GM18867 (cell line): Measurements from ENCODE around the gene CNTROB.

Experiments
- ATAC-seq: cut with Tn5 transposase; IDR thresholded peaks from one replicate; pipeline ENCODE4 v1.9.1; 2021; ENCODE audit warnings: mild to moderate bottlenecking, moderate library complexity; ENCODE audit not compliant: unreplicated experiment

CNTROB gene

DNA sequence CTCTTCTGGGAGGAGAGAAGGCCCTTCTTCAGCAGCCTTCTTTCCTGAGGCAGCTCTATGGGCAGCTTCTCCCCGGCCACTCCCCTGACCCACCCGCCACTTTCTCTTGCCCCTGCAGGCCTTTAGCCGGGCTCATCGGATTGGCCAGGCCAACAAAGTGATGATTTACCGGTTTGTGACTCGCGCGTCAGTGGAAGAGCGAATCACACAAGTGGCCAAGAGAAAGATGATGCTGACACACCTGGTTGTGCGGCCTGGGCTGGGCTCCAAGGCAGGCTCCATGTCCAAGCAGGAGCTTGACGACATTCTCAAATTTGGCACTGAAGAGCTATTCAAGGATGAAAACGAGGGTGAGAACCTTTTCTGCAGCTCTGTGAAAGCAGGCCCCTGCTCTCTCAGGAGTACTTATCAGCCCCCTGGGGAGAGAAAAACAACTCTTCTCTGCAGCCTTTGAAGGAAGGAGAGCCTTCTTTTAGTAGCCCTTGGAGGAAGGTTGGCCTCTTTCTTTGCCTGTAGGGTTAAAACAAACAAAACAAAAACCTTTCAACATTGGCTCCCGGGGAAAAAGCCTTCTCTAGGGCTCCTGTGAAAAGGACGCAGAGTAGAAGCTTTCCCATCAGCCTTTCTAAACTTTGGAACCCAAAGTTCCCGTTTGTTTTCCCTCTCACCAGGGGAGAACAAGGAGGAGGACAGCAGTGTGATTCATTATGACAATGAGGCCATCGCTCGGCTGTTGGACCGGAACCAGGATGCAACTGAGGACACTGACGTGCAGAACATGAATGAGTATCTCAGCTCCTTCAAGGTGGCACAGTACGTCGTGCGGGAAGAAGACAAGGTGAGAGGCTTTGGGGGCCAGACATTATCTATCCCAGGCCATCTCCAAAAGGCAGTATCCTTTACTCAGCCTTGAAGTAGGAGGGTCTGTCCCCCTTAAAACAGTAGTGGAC, 28.6 kb upstream of the CNTROB start:
- no peak for ATAC-seq

GRCh38 chr17:7909089-7909488, 22.9 kb upstream of the CNTROB start:
- no peak for ATAC-seq

DNA sequence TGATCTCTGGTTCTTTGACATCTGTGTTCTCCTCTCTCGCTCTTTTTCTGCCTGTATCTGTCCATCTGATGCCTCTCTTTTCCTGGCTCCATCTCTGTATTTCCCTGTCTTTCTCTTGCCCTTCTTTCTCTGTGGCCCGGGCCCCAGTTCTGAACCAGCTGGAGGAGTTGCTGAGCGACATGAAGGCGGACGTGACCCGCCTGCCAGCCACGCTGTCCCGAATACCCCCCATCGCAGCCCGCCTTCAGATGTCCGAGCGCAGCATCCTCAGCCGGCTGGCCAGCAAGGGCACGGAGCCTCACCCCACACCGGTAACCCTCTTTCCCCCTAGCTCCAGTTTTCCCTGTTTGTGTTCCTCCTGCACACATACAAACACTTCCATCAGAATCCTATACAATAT, 21.7 kb upstream of the CNTROB start:
- no peak for ATAC-seq

DNA sequence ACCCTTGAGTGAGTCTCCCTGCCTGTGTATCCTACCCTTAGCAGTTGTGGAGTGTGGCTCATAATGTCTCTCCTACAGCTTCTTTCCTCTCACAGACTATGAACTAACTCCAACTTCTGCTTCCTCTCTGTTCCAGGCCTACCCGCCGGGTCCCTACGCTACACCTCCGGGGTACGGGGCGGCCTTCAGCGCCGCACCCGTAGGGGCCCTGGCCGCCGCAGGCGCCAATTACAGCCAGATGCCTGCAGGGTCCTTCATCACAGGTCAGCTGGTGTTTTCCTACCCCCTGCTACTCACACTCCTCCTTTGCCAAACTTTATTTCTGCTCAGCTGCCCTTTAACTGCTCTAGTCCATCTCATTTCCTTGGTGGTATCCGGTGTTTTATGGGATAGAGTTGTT, 21.3 kb upstream of the CNTROB start:
- ATAC-seq, result no peak

- no peak for ATAC-seq
Measured at GRCh38 chr17:7911116-7911515, 20.9 kb upstream of the CNTROB start.

DNA sequence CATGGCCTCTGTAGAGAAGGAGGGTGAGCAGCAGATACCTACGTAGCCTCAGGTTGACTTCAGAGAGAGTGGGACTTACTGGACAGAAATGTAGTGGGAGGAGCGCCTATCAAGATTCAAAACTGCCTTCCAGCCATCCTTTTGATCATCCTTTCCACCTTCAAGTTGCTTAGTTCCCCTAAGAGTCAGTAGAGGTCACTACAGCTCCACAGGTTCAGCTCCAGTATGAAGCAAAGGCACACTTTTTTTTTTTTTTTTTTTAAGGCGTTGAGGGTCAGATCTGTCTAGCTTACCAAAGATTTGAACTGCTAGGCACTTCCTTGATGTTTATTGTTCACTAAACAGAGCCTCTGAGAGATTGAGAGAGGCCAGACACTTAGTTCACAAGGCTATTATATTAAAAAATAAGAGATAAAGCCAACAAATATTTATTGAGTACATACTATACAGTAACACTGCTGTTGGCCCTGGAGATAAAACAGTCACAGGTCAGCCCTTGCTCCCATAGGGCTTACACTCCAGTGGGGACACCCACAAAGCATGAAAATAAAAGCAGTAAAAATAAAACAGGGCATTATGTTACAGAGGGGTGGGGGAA, 19.0 kb upstream of the CNTROB start:
- ATAC-seq, result no peak

DNA sequence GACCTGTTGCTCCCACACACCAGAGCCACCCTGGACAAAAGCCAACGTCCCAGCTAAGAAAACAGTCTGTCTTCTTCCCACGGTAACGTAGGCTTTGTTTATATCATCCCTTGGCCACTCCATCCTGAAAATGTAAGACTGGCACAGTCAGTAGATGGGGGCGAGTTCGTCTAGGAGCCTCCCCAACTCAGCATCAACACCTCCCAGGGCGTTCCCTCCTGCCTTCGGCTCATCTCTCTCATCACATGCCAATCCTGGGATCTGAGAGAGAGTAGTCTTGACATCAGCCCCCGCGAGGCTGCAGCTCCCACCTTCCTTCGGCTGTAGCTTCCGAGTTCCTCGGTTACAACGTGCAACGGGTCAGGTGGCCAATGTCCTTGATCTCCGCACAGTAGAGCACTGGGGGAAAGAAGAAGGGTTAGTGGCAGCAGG, 16.8 kb upstream of the CNTROB start:
- peak; percentile 30 for ATAC-seq

- ATAC-seq, result peak; percentile 69
Measured at GRCh38 chr17:7915611-7916384, 16.2 kb upstream of the CNTROB start, which contains the start of gene RNF227. RNF227 (minus strand) TSS chr17:7916289; CDS start chr17:7916195, 94 bp downstream.

DNA sequence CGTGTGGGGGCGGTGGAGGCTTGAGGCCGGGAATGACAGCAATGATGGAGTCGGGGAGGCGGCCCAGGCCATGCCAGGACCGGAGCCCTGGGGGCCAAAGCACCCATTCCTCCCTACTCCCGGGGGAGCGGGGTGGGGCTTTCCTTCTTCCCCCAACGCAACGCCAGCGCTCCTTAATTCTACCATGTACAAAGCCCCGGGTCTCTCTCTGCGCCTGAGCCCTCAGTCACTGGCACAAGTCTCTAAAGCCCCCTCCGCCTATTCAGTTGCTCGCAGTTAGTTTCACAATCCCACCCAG, 15.7 kb upstream of the CNTROB start:
- ATAC-seq, result no peak

DNA sequence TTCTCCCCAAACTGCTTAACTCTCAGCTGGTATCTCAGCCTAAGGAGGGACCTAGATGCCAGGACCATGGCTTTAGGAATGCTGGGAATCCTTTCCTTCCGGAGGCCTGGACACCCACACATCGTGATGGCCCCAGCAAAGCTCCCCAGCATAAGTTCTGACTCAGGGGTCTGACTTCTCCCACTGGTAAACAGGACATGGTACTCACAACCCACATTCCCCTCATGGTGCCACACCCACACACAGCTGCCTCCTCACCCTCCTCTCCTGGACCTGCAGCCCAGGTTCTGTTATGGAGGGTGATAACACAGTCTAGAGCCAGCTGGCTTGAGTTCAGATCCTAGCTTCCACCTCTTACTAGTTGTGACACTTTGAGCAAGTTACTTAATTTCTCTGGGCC, 15.2 kb upstream of the CNTROB start:
- no peak for ATAC-seq

DNA sequence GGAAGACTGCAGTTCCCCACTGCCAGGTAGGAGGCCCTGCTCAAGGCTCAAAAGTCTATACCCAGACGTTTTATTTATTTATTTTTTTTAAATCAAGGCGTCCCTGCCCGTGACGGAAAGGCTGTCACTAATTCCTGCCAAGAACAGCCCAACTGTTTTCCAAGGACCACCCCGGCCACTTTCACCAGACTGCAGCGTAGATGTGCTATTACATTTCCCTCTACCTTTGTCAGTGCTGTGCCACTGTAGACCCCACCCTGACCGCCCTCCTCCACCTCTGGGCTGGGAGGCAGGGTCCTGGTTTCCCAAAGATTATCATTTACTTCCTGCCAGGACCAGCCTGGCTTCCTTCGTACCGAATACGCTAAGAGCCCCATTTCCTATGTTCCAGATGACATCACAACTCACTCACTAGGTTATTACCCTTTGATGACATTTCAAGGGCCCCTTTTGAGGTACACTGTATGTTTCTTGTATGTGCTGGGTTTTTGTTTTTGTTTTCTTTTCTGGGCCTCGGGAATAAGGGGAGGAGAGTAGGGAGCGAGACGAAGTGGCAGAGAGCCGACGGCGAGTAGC, 9.6 kb upstream of the CNTROB start:
- no peak for ATAC-seq

DNA sequence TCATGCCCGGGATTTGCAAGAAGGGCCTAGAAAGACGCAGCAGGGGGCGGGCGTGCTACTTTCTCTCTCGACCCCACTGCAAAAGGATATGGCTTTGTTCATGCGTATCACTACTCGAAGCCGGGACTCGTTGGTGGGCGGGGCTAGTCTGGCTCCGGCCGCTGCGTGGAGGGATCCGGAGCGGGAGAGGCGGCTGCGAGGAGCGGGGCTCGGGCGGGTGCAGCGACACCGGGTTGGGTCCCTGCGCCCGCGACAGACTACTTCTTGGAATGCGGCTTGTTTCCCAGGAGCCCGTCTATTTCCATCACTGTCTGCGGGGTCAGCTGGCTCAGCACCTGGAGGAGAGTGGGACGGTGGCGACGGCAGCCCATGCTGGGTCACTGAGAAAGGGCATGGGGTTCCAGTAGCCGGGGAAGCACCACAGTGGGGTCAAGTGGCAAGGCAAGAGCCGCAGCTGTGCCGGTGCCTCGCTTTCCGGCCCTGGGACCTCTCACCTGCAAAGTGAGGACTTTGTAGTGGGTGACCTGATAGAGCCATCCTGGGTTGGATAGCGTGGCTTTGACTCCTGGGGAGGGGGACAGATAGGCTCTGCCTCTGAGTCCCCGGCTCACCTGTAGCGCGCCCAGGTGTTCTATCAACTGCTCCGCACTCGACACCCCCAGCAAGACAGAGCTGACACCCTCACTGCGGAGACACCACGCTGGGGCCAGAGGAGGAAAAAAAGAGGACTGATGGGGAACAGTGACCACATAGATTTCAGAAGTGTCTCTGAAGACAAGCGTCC, 9.0 kb upstream of the CNTROB start:
- ATAC-seq, result no peak

DNA sequence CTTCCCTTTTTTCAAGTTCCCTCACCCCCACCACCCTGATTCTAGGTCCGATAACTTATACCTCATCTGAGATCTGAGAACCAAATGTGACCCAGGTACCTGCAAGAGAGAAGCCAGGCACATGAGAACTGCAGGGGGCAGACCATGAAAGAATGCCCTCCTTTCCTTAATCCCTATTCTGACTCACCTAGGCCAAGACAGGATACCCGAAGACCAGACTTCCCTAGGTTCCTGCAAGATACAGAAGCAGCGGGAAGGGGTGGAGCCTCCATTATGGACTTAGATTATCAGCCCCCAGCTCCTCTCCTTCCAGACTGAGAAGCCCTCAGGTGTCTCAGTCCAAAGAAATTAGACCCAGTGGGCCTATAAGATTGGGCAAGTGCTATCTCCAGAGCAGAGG, 4.4 kb upstream of the CNTROB start:
- no peak for ATAC-seq

- ATAC-seq, result no peak
Measured at GRCh38 chr17:7929158-7930023, 2.6 kb upstream of the CNTROB start, which contains the start of gene KCNAB3. KCNAB3 (minus strand) TSS chr17:7929856; CDS start chr17:7929435, 421 bp downstream.

GRCh38 chr17:7930841-7931631, 970 bp upstream of the CNTROB start:
- no peak for ATAC-seq

- peak; percentile 12 for ATAC-seq
Measured at GRCh38 chr17:7932483-7932891, 481 bp downstream of the CNTROB start.

DNA sequence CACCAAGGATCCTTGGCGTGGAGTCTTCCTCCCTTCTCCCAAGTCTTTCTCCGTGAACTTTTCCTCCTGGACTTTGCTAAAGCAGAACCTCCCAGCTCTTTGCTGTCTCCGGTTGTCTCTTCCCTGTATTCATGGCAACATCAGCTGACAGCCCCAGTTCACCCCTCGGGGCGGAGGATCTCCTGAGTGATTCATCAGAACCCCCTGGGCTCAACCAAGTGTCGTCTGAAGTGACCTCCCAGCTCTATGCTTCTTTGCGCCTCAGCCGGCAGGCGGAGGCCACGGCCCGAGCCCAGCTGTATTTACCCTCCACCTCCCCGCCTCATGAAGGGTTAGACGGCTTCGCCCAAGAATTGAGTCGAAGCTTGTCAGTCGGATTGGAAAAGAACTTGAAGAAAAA, 943 bp downstream of the CNTROB start:
- no peak for ATAC-seq

DNA sequence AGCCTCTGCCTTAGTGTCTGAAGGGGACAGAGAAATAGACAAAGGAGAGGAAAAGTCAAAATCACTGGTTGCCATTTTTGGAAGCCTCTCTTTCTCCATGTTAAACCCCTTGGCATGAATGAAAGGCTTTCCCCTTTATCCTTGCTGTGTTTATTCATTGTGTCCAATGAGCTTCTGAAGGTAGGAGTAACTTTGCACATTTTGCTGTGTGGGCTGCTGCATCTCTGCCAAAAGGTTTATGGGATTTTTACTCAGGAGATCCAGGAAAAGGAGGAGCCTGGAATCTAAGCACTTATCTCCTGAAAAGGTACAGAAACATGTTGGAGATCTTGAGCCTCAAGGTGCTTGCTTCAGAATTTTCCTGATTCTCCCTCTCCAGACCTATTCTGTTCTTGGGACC, 3.9 kb downstream of the CNTROB start:
- ATAC-seq, result no peak

DNA sequence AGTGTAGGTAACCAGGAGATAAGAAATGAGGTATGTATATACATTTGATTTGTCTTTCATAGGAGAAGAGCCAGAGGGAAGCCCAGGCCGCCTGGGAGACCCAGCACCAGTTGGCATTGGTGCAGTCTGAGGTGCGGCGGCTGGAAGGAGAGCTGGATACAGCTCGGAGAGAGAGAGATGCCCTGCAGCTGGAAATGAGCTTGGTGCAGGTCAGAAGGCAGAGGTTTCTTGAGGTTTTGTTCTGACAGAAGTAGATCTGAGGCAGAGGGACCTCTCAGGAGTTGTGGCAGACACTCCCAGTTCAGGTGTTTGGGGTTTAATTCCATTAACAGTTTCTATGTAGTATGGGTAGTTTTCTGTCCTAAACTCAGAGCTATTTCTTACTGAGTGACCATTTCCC, 8.0 kb downstream of the CNTROB start:
- ATAC-seq, result no peak
